ENCODE results near the gene EIF3J.

The EIF3J gene

GRCh38 chr15:44565387-44566154 lies 28.6 kb downstream of the EIF3J start:
- TF ChIP-seq POLR2A (IDR thresholded peaks at IDR 0.05; ENCODE audit: low read depth, low read length): no peak
- DNase-seq (ENCODE audit: insufficient read length, low spot score) (no peak), FAIRE-seq (no peak)

GRCh38 chr15:44566155-44566540 lies 29.2 kb downstream of the EIF3J start:
- FAIRE-seq (no peak), DNase-seq (ENCODE audit: insufficient read length, low spot score) (no peak)
- TF ChIP-seq POLR2A (IDR thresholded peaks at IDR 0.05; ENCODE audit: low read depth, low read length): no peak

DNA sequence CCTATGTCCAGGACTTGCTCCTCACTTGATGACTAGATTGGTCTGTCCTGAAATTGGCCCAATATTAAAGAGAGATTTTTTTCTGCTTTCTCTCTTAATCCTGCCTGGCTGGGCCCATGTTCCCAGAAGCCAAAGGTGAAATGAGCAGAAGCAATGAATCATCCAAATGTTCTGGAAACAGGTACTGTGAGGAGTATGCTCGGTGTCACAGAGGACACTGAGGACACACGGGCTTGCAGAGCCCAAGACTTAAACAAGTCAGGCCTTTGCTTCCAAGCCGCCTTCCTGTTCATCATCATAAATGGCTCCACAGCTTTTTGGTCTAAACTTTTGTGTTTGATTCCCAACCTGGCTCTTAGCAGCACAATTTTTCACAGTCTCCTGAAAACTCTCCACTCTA lies 31.4 kb downstream of the EIF3J start:
- TF ChIP-seq POLR2A (IDR thresholded peaks at IDR 0.05; ENCODE audit: low read depth, low read length): no peak
- FAIRE-seq: no peak

GRCh38 chr15:44569316-44569715 lies 32.4 kb downstream of the EIF3J start:
- DNase-seq (ENCODE audit: insufficient read length, low spot score) (no peak), FAIRE-seq (no peak)
- TF ChIP-seq POLR2A (IDR thresholded peaks at IDR 0.05; ENCODE audit: low read depth, low read length): no peak

More for the DNA sequence above, 31.4 kb downstream of the EIF3J start:
- no peak for DNase-seq (ENCODE audit: insufficient read length, low spot score)

- TF ChIP-seq POLR2A (IDR thresholded peaks at IDR 0.05; ENCODE audit: low read depth, low read length): no peak
- no peak for DNase-seq (ENCODE audit: insufficient read length, low spot score)
- no peak for FAIRE-seq
Observed at GRCh38 chr15:44570361-44570760, 33.4 kb downstream of the EIF3J start.

DNA sequence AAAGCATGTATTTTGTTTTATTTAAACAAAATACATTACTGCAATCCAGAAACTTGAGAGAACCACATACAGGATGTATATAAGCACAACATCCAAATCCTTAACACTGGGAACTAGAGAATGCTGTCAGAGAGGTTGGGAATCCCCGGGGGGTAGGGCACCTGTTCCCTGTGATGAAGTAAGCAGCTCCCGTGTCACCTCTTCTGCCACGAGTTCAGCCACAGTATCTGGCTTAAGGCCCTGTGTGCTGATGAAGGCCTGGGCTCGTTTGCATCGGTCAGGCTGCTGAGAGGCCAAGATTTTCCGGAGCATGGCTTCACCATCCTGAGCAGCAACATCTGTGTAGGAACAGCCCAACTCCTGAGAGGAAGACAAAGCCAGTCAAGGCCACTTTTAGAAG lies 36.4 kb downstream of the EIF3J start:
- FAIRE-seq (no peak), DNase-seq (ENCODE audit: insufficient read length, low spot score) (no peak)
- TF ChIP-seq POLR2A (IDR thresholded peaks at IDR 0.05; ENCODE audit: low read depth, low read length): no peak

DNA sequence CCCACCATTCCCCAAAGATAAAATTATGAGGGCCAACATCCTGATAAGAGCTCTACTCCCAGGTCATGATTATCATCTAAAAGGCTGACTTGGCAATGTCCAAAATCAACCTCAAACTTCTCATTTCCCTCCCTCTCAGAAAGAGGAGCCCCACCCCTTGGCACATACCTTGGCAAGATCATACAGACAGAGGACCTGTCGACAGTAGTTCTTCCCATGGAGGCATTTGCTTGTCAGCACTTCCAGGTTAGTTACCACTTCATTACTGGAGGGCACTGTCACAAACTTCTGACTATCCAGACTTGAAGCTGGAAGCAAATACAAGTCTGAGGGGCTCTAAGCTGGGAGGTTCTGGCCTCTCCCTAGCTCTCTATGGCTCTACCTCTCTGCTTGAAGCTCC lies 37.8 kb downstream of the EIF3J start:
- no peak for TF ChIP-seq POLR2A (IDR thresholded peaks at IDR 0.05; ENCODE audit: low read depth, low read length)
- FAIRE-seq (no peak), DNase-seq (ENCODE audit: insufficient read length, low spot score) (no peak)

GRCh38 chr15:44580105-44580504 lies 43.2 kb downstream of the EIF3J start:
- no peak for TF ChIP-seq POLR2A (IDR thresholded peaks at IDR 0.05; ENCODE audit: low read depth, low read length)
- FAIRE-seq: no peak
- DNase-seq (ENCODE audit: insufficient read length, low spot score): no peak

DNA sequence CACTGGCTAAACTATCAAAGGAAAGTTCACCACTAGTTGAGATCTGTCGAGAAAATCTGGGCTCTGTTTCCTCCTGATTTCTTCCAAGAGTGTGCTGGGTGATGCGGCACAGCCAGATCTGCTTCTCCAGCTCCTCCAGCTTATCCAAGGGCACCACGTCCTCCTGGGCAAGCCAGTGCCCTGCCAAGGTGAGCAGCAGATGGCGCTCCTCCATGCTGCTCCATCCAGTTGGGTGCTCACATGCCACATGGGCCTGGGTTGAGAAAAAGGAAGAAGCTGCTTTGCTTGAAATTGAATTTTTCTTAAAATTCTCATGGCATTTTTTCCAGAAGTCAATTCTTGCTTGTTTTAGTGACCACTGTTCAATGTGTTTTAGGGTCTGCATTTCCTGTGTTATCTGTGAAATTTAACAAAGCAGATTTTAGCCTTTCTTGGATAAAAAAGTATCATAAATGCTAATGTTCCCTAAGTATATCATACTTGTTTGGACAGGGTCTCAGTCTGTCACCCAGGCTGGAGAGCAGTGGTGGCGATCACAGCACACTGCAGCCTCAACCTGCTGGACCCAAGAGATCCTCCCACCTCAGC lies 47.3 kb downstream of the EIF3J start:
- DNase-seq (ENCODE audit: insufficient read length, low spot score) (peak; percentile 48), FAIRE-seq (no peak)
- no peak for TF ChIP-seq POLR2A (IDR thresholded peaks at IDR 0.05; ENCODE audit: low read depth, low read length)

- DNase-seq (ENCODE audit: insufficient read length, low spot score) (no peak), FAIRE-seq (no peak)
- no peak for TF ChIP-seq POLR2A (IDR thresholded peaks at IDR 0.05; ENCODE audit: low read depth, low read length)
Observed at GRCh38 chr15:44585633-44586032, 48.7 kb downstream of the EIF3J start.

DNA sequence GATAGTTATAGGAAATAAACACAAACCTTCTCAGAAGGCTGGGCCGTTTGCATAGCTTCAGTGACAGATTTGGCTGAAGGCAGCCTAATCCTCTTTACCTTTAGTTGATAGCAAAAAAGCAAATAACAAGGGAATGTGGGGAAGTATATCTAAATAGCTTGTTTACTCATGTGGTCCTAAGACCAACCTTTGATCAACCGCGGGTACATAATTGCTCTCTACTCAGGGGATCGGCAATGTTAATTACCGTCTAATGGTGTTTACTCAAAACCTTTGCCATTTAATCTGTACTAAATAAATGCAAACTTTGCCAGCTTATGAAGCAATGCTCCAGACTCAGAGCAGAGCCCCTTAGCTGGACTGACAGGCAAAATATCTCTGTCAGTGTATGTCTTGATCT lies 51.6 kb downstream of the EIF3J start:
- FAIRE-seq (no peak), DNase-seq (ENCODE audit: insufficient read length, low spot score) (no peak)
- no peak for TF ChIP-seq POLR2A (IDR thresholded peaks at IDR 0.05; ENCODE audit: low read depth, low read length)

GRCh38 chr15:44591326-44591725 lies 54.4 kb downstream of the EIF3J start:
- DNase-seq (ENCODE audit: insufficient read length, low spot score) (no peak), FAIRE-seq (no peak)
- TF ChIP-seq POLR2A (IDR thresholded peaks at IDR 0.05; ENCODE audit: low read depth, low read length): no peak

- no peak for DNase-seq (ENCODE audit: insufficient read length, low spot score)
- no peak for TF ChIP-seq POLR2A (IDR thresholded peaks at IDR 0.05; ENCODE audit: low read depth, low read length)
- no peak for FAIRE-seq
Observed at GRCh38 chr15:44593042-44593736, 56.2 kb downstream of the EIF3J start.

DNA sequence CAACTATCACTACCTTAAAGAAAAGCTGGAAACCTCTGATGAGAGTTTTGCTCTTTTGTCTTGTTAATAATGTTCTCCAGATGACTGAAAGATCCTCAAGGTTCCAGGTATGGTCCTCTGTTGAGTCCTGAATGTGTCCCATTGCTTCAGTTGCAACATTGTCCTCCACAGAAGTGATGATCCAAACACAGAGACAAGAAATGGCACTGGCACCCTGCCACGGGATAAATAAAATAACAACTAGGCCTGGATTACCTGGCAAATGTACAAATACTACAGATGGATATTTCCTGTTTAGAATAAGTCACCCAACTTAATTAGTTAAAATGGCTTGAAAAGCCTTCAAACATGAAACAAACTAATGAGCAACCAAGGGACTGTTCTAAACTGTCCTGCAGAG lies 58.3 kb downstream of the EIF3J start:
- TF ChIP-seq POLR2A (IDR thresholded peaks at IDR 0.05; ENCODE audit: low read depth, low read length): no peak
- no peak for FAIRE-seq
- no peak for DNase-seq (ENCODE audit: insufficient read length, low spot score)

Data from H54 (cell line).